Kidney epithelial cell (primary cell): ENCODE measurements around the gene PRKCA. TPM values are rescaled to one million over a fixed set of nuclear protein-coding genes. Genes with fewer than 3 reads are reported as not detected.

ENCODE experiments used
- DNase-seq: peaks from one replicate; pipeline ENCODE4 v3.0.0-alpha.2; 2010; ENCODE audit warnings: low read depth
- H3K27me3 ChIP-seq: 2 replicates; pipeline ENCODE4 v1.6.0; 2011; ENCODE audit warnings: low read length; ENCODE audit not compliant: control insufficient read depth, insufficient read depth
- H3K36me3 ChIP-seq: 2 replicates; pipeline ENCODE4 v1.5.1; 2011; ENCODE audit warnings: low read length; ENCODE audit not compliant: control insufficient read depth, insufficient read depth
- H3K4me3 ChIP-seq: 2 replicates; pipeline ENCODE4 v1.5.1; 2011; ENCODE audit warnings: low read depth, mild to moderate bottlenecking, control low read depth, low read length
- CTCF ChIP-seq: IDR thresholded peaks from 2 replicates; pipeline ENCODE4 v1.5.1; 2011; ENCODE audit warnings: mild to moderate bottlenecking, moderate library complexity, low read length, control low read depth, inconsistent platforms; ENCODE audit not compliant: insufficient read depth, poor library complexity, severe bottlenecking
- total RNA-seq: library from RNA; depleted of rRNA; stranded (reverse); fragments of >200 nt; gene quantifications from 2 replicates; pipeline ENCODE4 v1.2.3, GENCODE V29; 2015

The PRKCA gene
- total RNA-seq, 1 donor from 2014 or later: 5.7 TPM

- no peak for TF ChIP-seq CTCF
- no peak overlapping the region for H3K4me3 ChIP-seq
- DNase-seq: no peak
These were observed 72.7 kb downstream of the PRKCA start for GRCh38 chr17:66375121-66375520.

GRCh38 chr17:66378296-66378695 is 75.9 kb downstream of the PRKCA start:
- DNase-seq: no peak
- Histone ChIP-seq H3K4me3 (no peak overlapping the region), H3K27me3 (no peaks in the 10 kb centered on the region), H3K36me3 (no peaks in the 10 kb centered on the region)
- TF ChIP-seq CTCF: no peak

More at GRCh38 chr17:66375121-66375520, 72.7 kb downstream of the PRKCA start:
- H3K36me3 ChIP-seq: no peaks in the 10 kb centered on the region
- no peaks in the 10 kb centered on the region for H3K27me3 ChIP-seq

- no peak for DNase-seq
- TF ChIP-seq CTCF: no peak
- H3K27me3 ChIP-seq: no peaks in the 10 kb centered on the region
- H3K4me3 ChIP-seq: no peak overlapping the region
- no peaks in the 10 kb centered on the region for H3K36me3 ChIP-seq
These were observed 77.1 kb downstream of the PRKCA start for GRCh38 chr17:66379544-66379943.

GRCh38 chr17:66379996-66380395 is 77.6 kb downstream of the PRKCA start:
- H3K36me3 ChIP-seq: no peaks in the 10 kb centered on the region
- H3K27me3 ChIP-seq: no peaks in the 10 kb centered on the region
- no peak for DNase-seq
- no peak overlapping the region for H3K4me3 ChIP-seq
- no peak for TF ChIP-seq CTCF

- H3K27me3 ChIP-seq: no peaks in the 10 kb centered on the region
- H3K36me3 ChIP-seq: no peaks in the 10 kb centered on the region
- no peak overlapping the region for H3K4me3 ChIP-seq
- no peak for TF ChIP-seq CTCF
- no peak for DNase-seq
These were observed 79.4 kb downstream of the PRKCA start for GRCh38 chr17:66381701-66382362.

- no peak for TF ChIP-seq CTCF
- DNase-seq: no peak
- Histone ChIP-seq H3K4me3 (no peak overlapping the region), H3K27me3 (no peaks in the 10 kb centered on the region), H3K36me3 (no peaks in the 10 kb centered on the region)
These were observed 80.9 kb downstream of the PRKCA start for GRCh38 chr17:66383333-66383732.
